GM18951 (cell line): ENCODE data around the gene GNB1L.

ENCODE experiments used
- POLR2A ChIP-seq: IDR thresholded peaks from 4 replicates; pipeline ENCODE4 v1.6.1; 2011; ENCODE audit warnings: mild to moderate bottlenecking; ENCODE audit not compliant: insufficient read length, insufficient read depth; ENCODE audit errors: extremely low read depth
- in situ Hi-C: fragments of 300-500 bp; cut with MboI; formaldehyde crosslinking; loops from one replicate; pipeline ENCODE4 v1.12.0; 2022; ENCODE audit warnings: low sequenced_read_pairs, mixed read lengths, inconsistent platforms; ENCODE audit not compliant: unreplicated experiment

GNB1L gene

GRCh38 chr22:19827341-19828034, 27.2 kb downstream of the GNB1L start:
- TF ChIP-seq POLR2A, result no peak
- in situ Hi-C loops, result no loop called here

- in situ Hi-C loops, result no loop called here
Observed at GRCh38 chr22:19826619-19826950, 28.1 kb downstream of the GNB1L start.

GRCh38 chr22:19825904-19826618, 28.6 kb downstream of the GNB1L start:
- in situ Hi-C loops, result no loop called here
- TF ChIP-seq POLR2A, result no peak

More at GRCh38 chr22:19826619-19826950, 28.1 kb downstream of the GNB1L start:
- TF ChIP-seq POLR2A, result no peak

- no peak for TF ChIP-seq POLR2A
- in situ Hi-C loops, result no loop called here
Observed at GRCh38 chr22:19824926-19825339, 29.7 kb downstream of the GNB1L start.

GRCh38 chr22:19824212-19824925, 30.3 kb downstream of the GNB1L start:
- in situ Hi-C loops, result no loop called here
- TF ChIP-seq POLR2A, result no peak

GRCh38 chr22:19823902-19824211, 30.8 kb downstream of the GNB1L start:
- in situ Hi-C loops, result no loop called here

GRCh38 chr22:19823191-19823901, 31.3 kb downstream of the GNB1L start:
- TF ChIP-seq POLR2A, result no peak
- in situ Hi-C loops, result no loop called here

More at GRCh38 chr22:19823902-19824211, 30.8 kb downstream of the GNB1L start:
- TF ChIP-seq POLR2A, result no peak

GRCh38 chr22:19822301-19823117, 32.2 kb downstream of the GNB1L start:
- TF ChIP-seq POLR2A, result no peak
- in situ Hi-C loops, result no loop called here

- no peak for TF ChIP-seq POLR2A
- in situ Hi-C loops, result no loop called here
Observed at GRCh38 chr22:19821523-19822300, 33.0 kb downstream of the GNB1L start.

GRCh38 chr22:19820880-19821522, 33.7 kb downstream of the GNB1L start:
- TF ChIP-seq POLR2A, result no peak
- in situ Hi-C loops, result no loop called here
